ENCODE measurements around the gene SLC31A1. TPM values are rescaled to one million over a fixed set of nuclear protein-coding genes. Genes with fewer than 3 reads are reported as not detected.

SLC31A1 gene
- 35.8 TPM for polyA plus RNA-seq (2012; ENCODE audit: insufficient read length, low read depth)

DNA sequence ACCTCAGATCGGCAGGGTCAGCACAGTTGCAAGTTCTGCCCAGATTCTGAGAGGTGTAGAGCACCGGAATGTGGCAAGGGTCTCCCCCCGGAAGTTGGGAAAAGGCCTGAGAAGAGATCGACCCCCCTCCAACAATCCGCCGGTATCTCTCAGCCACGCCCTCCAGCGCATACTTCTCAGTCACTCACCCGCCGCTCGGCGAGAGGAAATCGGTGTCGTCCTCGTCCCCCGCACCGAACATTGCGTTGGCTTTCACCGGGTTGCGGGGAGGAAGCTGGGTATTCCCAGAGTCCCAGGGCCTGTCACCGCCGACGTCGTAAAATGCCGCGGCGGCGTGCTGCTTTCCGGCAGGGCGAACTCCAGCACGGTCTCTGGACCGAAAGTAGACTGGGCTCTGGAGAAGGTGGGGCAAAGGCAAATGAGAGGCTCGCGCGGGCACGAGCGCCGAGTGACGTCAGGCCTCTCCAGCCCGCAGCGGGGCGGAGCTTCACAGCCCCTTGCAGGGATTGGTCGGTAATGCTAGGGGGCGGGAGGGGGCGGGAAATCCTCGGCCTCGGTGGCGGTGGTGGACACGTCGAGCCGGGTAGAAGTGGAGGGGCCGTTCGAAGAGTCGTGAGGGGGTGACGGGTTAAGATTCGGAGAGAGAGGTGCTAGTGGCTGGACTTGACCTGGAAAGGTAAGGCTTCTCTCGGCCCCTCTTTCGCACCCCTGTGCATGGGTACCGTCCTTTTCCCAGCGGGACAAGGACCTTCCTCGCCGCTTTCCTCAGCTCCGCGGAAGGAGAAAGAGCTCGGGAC, at the start of gene SLC31A1, which contains the start of gene FKBP15:
Gene SLC31A1 (plus strand): TSS at position 542 of the 797 bp plus-strand sequence. CDS start 34,605 bp downstream, outside the sequence.
Gene FKBP15 (minus strand): TSS at position 275 of the 797 bp plus-strand sequence. CDS start 34 bp downstream, at position 241.
- TF ChIP-seq, protein P1, sequence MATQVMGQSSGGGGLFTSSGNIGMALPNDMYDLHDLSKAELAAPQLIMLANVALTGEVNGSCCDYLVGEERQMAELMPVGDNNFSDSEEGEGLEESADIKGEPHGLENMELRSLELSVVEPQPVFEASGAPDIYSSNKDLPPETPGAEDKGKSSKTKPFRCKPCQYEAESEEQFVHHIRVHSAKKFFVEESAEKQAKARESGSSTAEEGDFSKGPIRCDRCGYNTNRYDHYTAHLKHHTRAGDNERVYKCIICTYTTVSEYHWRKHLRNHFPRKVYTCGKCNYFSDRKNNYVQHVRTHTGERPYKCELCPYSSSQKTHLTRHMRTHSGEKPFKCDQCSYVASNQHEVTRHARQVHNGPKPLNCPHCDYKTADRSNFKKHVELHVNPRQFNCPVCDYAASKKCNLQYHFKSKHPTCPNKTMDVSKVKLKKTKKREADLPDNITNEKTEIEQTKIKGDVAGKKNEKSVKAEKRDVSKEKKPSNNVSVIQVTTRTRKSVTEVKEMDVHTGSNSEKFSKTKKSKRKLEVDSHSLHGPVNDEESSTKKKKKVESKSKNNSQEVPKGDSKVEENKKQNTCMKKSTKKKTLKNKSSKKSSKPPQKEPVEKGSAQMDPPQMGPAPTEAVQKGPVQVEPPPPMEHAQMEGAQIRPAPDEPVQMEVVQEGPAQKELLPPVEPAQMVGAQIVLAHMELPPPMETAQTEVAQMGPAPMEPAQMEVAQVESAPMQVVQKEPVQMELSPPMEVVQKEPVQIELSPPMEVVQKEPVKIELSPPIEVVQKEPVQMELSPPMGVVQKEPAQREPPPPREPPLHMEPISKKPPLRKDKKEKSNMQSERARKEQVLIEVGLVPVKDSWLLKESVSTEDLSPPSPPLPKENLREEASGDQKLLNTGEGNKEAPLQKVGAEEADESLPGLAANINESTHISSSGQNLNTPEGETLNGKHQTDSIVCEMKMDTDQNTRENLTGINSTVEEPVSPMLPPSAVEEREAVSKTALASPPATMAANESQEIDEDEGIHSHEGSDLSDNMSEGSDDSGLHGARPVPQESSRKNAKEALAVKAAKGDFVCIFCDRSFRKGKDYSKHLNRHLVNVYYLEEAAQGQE (IDR thresholded peaks at IDR 0.05; ENCODE audit: insufficient read depth in 1 of 2, low read depth in 2 of 2, low read length in 2 of 2), result peak; percentile 6 to 31; a peak in 1 of 4 replicates
- TF ChIP-seq FOXP2 (optimal IDR thresholded peaks at IDR 0.05; ENCODE audit: borderline replicate concordance, extremely low read depth, extremely low read length, insufficient read depth), result no peak
- TF ChIP-seq POLR2AphosphoS5 (IDR thresholded peaks at IDR 0.05; ENCODE audit: low read depth, low read length), result peak; percentile 69
- TF ChIP-seq SIN3A (IDR thresholded peaks at IDR 0.05; ENCODE audit: borderline replicate concordance, insufficient read depth, low read length), result no peak; the same call in 1 of the 2 replicates
- TF ChIP-seq TAF1 (IDR thresholded peaks at IDR 0.05; ENCODE audit: borderline replicate concordance, insufficient read depth, low read length), result 0 out of 2 replicates have a peak, but pooled peaks have one; percentile 40

DNA sequence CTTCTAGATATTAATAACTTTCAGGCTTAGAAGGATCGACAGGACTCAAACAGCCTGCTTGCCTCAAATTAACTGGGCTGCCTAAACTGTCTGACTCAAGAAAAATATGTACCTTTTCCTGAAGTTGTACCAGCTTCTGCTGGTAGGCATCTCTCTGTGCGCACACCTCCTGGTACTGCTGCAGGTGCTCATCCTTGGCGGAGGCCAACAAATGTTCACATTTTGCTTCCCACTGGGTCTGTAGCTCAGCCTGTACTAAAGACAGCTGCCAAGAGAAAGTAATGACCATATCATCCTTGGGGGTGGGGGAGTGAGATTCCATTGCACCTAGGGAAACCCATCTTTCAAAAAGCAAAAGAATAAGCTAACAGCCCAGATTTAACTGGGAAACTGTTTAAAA, 48.0 kb upstream of the SLC31A1 start:
- TF ChIP-seq FOXP2 (optimal IDR thresholded peaks at IDR 0.05; ENCODE audit: borderline replicate concordance, extremely low read depth, extremely low read length, insufficient read depth) (no peak), TAF1 (IDR thresholded peaks at IDR 0.05; ENCODE audit: borderline replicate concordance, insufficient read depth, low read length) (no peak), POLR2AphosphoS5 (IDR thresholded peaks at IDR 0.05; ENCODE audit: low read depth, low read length) (no peak), SIN3A (IDR thresholded peaks at IDR 0.05; ENCODE audit: borderline replicate concordance, insufficient read depth, low read length) (no peak)
- TF ChIP-seq, protein P1 (IDR thresholded peaks at IDR 0.05; ENCODE audit: insufficient read depth in 1 of 2, low read depth in 2 of 2, low read length in 2 of 2), result no peak

DNA sequence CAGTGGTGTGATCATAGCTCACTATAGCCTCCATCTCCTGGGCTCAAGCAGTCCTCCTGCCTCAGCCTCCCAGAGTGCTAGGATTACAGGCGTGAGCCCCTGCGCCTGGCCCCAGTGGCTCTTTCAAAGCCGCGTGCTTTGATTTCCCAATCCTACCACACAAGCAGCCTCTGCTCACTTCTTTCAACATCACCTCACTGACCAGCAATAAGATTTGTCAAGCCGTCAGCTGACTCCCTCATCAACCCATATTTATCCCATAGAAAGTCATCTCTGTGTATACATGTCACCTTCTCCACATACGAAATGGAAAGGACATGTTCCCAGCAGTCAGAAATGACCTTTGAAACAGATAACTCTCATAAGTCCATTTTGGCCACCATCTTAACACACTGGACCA, 44.5 kb upstream of the SLC31A1 start:
- TF ChIP-seq, protein P1 (IDR thresholded peaks at IDR 0.05; ENCODE audit: insufficient read depth in 1 of 2, low read depth in 2 of 2, low read length in 2 of 2), result no peak
- TF ChIP-seq SIN3A (IDR thresholded peaks at IDR 0.05; ENCODE audit: borderline replicate concordance, insufficient read depth, low read length), result no peak
- no peak for TF ChIP-seq POLR2AphosphoS5 (IDR thresholded peaks at IDR 0.05; ENCODE audit: low read depth, low read length)
- TF ChIP-seq FOXP2 (optimal IDR thresholded peaks at IDR 0.05; ENCODE audit: borderline replicate concordance, extremely low read depth, extremely low read length, insufficient read depth), result no peak
- TF ChIP-seq TAF1 (IDR thresholded peaks at IDR 0.05; ENCODE audit: borderline replicate concordance, insufficient read depth, low read length), result no peak

DNA sequence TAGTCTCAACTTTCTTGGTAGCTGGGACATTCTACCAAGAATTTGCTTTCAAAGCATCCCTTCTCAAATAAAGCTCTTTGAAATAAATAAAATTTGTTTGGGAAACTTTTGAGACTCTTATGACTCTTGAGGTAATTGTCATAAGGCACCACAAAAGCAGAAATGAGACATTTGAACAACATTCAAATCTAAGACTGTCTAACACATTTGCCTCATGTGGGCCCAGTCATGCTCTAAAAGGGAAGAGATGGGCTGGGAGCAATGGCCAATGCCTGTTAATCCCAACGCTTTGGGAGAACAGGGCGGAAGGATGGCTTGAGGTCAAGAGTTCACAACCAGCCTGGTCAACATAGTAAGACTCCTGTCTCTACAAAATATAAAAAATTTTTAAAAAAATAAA, 44.1 kb upstream of the SLC31A1 start:
- TF ChIP-seq TAF1 (IDR thresholded peaks at IDR 0.05; ENCODE audit: borderline replicate concordance, insufficient read depth, low read length) (no peak), SIN3A (IDR thresholded peaks at IDR 0.05; ENCODE audit: borderline replicate concordance, insufficient read depth, low read length) (no peak), FOXP2 (optimal IDR thresholded peaks at IDR 0.05; ENCODE audit: borderline replicate concordance, extremely low read depth, extremely low read length, insufficient read depth) (no peak), POLR2AphosphoS5 (IDR thresholded peaks at IDR 0.05; ENCODE audit: low read depth, low read length) (no peak)
- TF ChIP-seq, protein P1 (IDR thresholded peaks at IDR 0.05; ENCODE audit: insufficient read depth in 1 of 2, low read depth in 2 of 2, low read length in 2 of 2), result no peak
